ENCODE data around the gene CNGA2. TPM values are rescaled to one million over a fixed set of nuclear protein-coding genes. Genes with fewer than 3 reads are reported as not detected.

Gene CNGA2
- total and polyA plus RNA-seq, 2 donors, result not detected

GRCh38 chrX:151723156-151723760 is 11.3 kb upstream of the CNGA2 start:
- Histone ChIP-seq H3K4me3 (ENCODE audit: low read depth, low read length) (no peak overlapping the region), H3K36me3 (ENCODE audit: insufficient read depth) (no peaks in the 10 kb centered on the region), H3K4me1 (ENCODE audit: insufficient read depth) (no peaks in the 10 kb centered on the region), H3K27ac (ENCODE audit: low read depth) (no peak overlapping the region)
- DNase-seq (ENCODE audit: extremely low spot score), result no peak
- WGBS, result 85% methylated on average over 7 of the region's 7 CpGs

GRCh38 chrX:151724563-151725337 is 9.8 kb upstream of the CNGA2 start:
- H3K4me1 ChIP-seq (ENCODE audit: insufficient read depth), result no peaks in the 10 kb centered on the region
- WGBS, result 58% methylated on average over 7 of the region's 7 CpGs
- H3K4me3 ChIP-seq (ENCODE audit: low read depth, low read length), result no peak overlapping the region
- DNase-seq (ENCODE audit: extremely low spot score), result no peak
- H3K27ac ChIP-seq (ENCODE audit: low read depth), result no peak overlapping the region
- no peaks in the 10 kb centered on the region for H3K36me3 ChIP-seq (ENCODE audit: insufficient read depth)

GRCh38 chrX:151725338-151725614 is 9.3 kb upstream of the CNGA2 start:
- WGBS, result 75% methylated on average over 1 of the region's 1 CpG
- H3K4me3 ChIP-seq (ENCODE audit: low read depth, low read length), result no peak overlapping the region
- no peaks in the 10 kb centered on the region for H3K36me3 ChIP-seq (ENCODE audit: insufficient read depth)
- no peaks in the 10 kb centered on the region for H3K4me1 ChIP-seq (ENCODE audit: insufficient read depth)
- H3K27ac ChIP-seq (ENCODE audit: low read depth), result no peak overlapping the region
- DNase-seq (ENCODE audit: extremely low spot score), result no peak

GRCh38 chrX:151726751-151727150 is 7.8 kb upstream of the CNGA2 start:
- 89% methylated on average over 5 of the region's 5 CpGs for WGBS
- no peak for DNase-seq (ENCODE audit: extremely low spot score)

GRCh38 chrX:151727346-151727745 is 7.2 kb upstream of the CNGA2 start:
- no peak for DNase-seq (ENCODE audit: extremely low spot score)
- H3K36me3 ChIP-seq (ENCODE audit: insufficient read depth), result no peaks in the 10 kb centered on the region
- no peak overlapping the region for H3K4me3 ChIP-seq (ENCODE audit: low read depth, low read length)
- 93% methylated on average over 4 of the region's 4 CpGs for WGBS
- no peak overlapping the region for H3K27ac ChIP-seq (ENCODE audit: low read depth)
- H3K4me1 ChIP-seq (ENCODE audit: insufficient read depth), result no peaks in the 10 kb centered on the region

More at GRCh38 chrX:151726751-151727150, 7.8 kb upstream of the CNGA2 start:
- Histone ChIP-seq H3K36me3 (ENCODE audit: insufficient read depth) (no peaks in the 10 kb centered on the region), H3K27ac (ENCODE audit: low read depth) (no peak overlapping the region), H3K4me1 (ENCODE audit: insufficient read depth) (no peaks in the 10 kb centered on the region), H3K4me3 (ENCODE audit: low read depth, low read length) (no peak overlapping the region)

- Histone ChIP-seq H3K4me3 (ENCODE audit: low read depth, low read length) (no peak overlapping the region), H3K4me1 (ENCODE audit: insufficient read depth) (no peaks in the 10 kb centered on the region), H3K27ac (ENCODE audit: low read depth) (no peak overlapping the region), H3K36me3 (ENCODE audit: insufficient read depth) (no peaks in the 10 kb centered on the region)
- 94% methylated on average over 4 of the region's 4 CpGs for WGBS
- DNase-seq (ENCODE audit: extremely low spot score), result no peak
Measured at GRCh38 chrX:151729056-151729725, 5.4 kb upstream of the CNGA2 start.

- WGBS, result 72% methylated on average over 2 of the region's 2 CpGs
- no peak overlapping the region for H3K4me3 ChIP-seq (ENCODE audit: low read depth, low read length)
- H3K36me3 ChIP-seq (ENCODE audit: insufficient read depth), result no peaks in the 10 kb centered on the region
- no peaks in the 10 kb centered on the region for H3K4me1 ChIP-seq (ENCODE audit: insufficient read depth)
- no peak for DNase-seq (ENCODE audit: extremely low spot score)
- no peak overlapping the region for H3K27ac ChIP-seq (ENCODE audit: low read depth)
Measured at GRCh38 chrX:151735219-151735618, 673 bp downstream of the CNGA2 start.

GRCh38 chrX:151736685-151737084 is 2.1 kb downstream of the CNGA2 start:
- Histone ChIP-seq H3K27ac (ENCODE audit: low read depth) (no peak overlapping the region), H3K36me3 (ENCODE audit: insufficient read depth) (no peaks in the 10 kb centered on the region), H3K4me3 (ENCODE audit: low read depth, low read length) (no peak overlapping the region), H3K4me1 (ENCODE audit: insufficient read depth) (no peaks in the 10 kb centered on the region)
- 86% methylated on average over 6 of the region's 6 CpGs for WGBS
- DNase-seq (ENCODE audit: extremely low spot score), result no peak

GRCh38 chrX:151737494-151737893 is 2.9 kb downstream of the CNGA2 start:
- Histone ChIP-seq H3K4me1 (ENCODE audit: insufficient read depth) (no peaks in the 10 kb centered on the region), H3K4me3 (ENCODE audit: low read depth, low read length) (no peak overlapping the region), H3K36me3 (ENCODE audit: insufficient read depth) (no peaks in the 10 kb centered on the region), H3K27ac (ENCODE audit: low read depth) (no peak overlapping the region)
- WGBS, result 41% methylated on average over 5 of the region's 5 CpGs
- DNase-seq (ENCODE audit: extremely low spot score), result no peak

- Histone ChIP-seq H3K4me1 (ENCODE audit: insufficient read depth) (no peaks in the 10 kb centered on the region), H3K27ac (ENCODE audit: low read depth) (no peak overlapping the region), H3K36me3 (ENCODE audit: insufficient read depth) (no peaks in the 10 kb centered on the region), H3K4me3 (ENCODE audit: low read depth, low read length) (no peak overlapping the region)
- 85% methylated on average over 7 of the region's 7 CpGs for WGBS
- no peak for DNase-seq (ENCODE audit: extremely low spot score)
Measured at GRCh38 chrX:151738751-151739150, 4.2 kb downstream of the CNGA2 start.

- Histone ChIP-seq H3K4me1 (ENCODE audit: insufficient read depth) (no peaks in the 10 kb centered on the region), H3K36me3 (ENCODE audit: insufficient read depth) (no peaks in the 10 kb centered on the region), H3K27ac (ENCODE audit: low read depth) (no peak overlapping the region), H3K4me3 (ENCODE audit: low read depth, low read length) (no peak overlapping the region)
- no peak for DNase-seq (ENCODE audit: extremely low spot score)
- 88% methylated on average over 4 of the region's 4 CpGs for WGBS
Measured at GRCh38 chrX:151741606-151742005, 7.1 kb downstream of the CNGA2 start.

GRCh38 chrX:151742311-151742710 is 7.8 kb downstream of the CNGA2 start:
- WGBS, result 97% methylated on average over 5 of the region's 5 CpGs
- DNase-seq (ENCODE audit: extremely low spot score), result no peak
- Histone ChIP-seq H3K27ac (ENCODE audit: low read depth) (no peak overlapping the region), H3K4me1 (ENCODE audit: insufficient read depth) (no peaks in the 10 kb centered on the region), H3K4me3 (ENCODE audit: low read depth, low read length) (no peak overlapping the region), H3K36me3 (ENCODE audit: insufficient read depth) (no peaks in the 10 kb centered on the region)

GRCh38 chrX:151743651-151744470 is 9.3 kb downstream of the CNGA2 start:
- Histone ChIP-seq H3K27ac (ENCODE audit: low read depth) (no peak overlapping the region), H3K4me1 (ENCODE audit: insufficient read depth) (no peaks in the 10 kb centered on the region), H3K36me3 (ENCODE audit: insufficient read depth) (no peaks in the 10 kb centered on the region), H3K4me3 (ENCODE audit: low read depth, low read length) (no peak overlapping the region)
- DNase-seq (ENCODE audit: extremely low spot score), result no peak
- WGBS, result 95% methylated on average over 21 of the region's 21 CpGs

All from urinary bladder (tissue), 4 donors.